Skin epidermis (tissue), 12 donors: ENCODE measurements around the gene SH3PXD2A.
"Not testable (repeated sequence)": the region's sequence is repeated elsewhere in the genome, so short reads cannot be mapped to it uniquely, and the experiment has no call there.

Source experiments
- H3K27ac ChIP-seq, 21 experiments: fragments of 200-600 bp; sonication (generic) in 11 of 21; one replicate each; pipeline ENCODE4 v1.5.0; 2020; ENCODE audit warnings: mild to moderate bottlenecking in 3 of 21, inconsistent platforms in 2 of 21, moderate library complexity in 2 of 21
- H3K4me3 ChIP-seq, 7 experiments: fragments of 200-600 bp; sonication (generic) in 2 of 7; one replicate each; pipeline ENCODE4 v1.5.0; 2020; ENCODE audit warnings: inconsistent platforms in 2 of 7, mild to moderate bottlenecking in 2 of 7, moderate library complexity in 1 of 7

The SH3PXD2A gene

DNA sequence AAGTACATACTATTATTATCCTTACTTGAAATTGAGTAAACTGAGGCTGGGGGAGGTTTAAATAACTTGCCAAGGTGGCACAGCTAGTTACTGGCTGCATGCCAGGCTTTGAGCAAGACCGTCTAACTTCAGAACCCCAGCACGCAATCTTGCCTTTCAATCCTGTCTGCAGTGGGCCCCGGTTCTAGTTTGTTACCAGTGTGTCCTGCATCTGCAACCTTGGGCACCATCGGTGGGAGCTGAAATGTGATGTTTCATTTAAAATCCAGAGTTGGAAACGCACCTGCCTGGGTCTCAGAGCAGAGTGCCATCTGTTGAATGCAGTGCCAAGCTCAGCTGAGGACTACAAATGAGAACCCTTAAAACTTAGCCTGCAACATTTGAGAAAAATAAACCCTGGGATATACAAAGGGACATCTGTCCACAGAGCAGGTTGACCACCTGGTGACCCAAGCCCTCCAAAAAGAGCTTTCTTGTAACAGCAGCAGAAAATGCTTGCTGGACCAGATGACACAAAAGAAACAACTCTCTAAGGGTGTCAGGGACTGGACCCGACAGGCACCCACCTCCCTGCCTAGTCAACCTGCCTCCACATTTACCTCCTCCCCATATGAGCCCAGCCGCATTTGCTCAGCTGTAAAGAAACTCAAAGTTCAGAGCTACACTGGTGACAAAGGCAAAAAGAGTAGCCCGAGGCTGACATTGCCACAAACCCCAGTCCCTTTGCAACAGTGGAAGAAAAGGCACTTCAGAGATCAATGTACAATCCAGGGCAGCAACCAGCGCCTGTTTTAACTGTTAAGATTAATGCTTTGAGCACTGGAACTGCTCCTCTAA, 1.7 kb downstream of the SH3PXD2A start:
- peak overlapping the region in 16 of 21 experiments; percentile 14 to 90 (median 80) for H3K27ac ChIP-seq
- peak overlapping the region; percentile 52 to 69 (median 60) for H3K4me3 ChIP-seq

DNA sequence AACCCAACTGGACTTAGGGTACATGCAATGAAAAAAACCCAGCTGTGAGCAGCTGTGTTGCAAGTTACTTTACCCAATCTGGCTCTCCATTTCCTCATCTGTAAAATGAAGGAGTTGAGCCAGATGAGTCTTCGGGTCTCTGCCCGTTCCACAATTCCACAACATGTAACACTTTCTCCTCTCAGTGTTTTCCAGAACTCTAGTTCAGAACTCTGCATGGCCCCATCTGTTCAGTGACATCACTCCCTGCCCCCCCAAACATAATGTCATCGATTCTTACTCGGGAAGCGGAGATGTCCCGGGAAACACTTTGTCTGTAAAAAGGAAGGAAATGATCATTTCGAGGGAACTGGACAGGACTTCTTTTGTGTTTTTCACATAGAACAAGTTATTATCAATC, 2.5 kb downstream of the SH3PXD2A start:
- peak overlapping the region in 3 of 7 experiments; percentile 52 to 62 (median 53) for H3K4me3 ChIP-seq
- H3K27ac ChIP-seq, result peak overlapping the region in 14 of 21 experiments; percentile 7 to 90 (median 55)

GRCh38 chr10:103852189-103852711, 3.1 kb downstream of the SH3PXD2A start:
- H3K27ac ChIP-seq, result peak overlapping the region in 16 of 21 experiments; percentile 4 to 90 (median 49)
- peak overlapping the region in 3 of 7 experiments; percentile 52 to 62 (median 53) for H3K4me3 ChIP-seq

DNA sequence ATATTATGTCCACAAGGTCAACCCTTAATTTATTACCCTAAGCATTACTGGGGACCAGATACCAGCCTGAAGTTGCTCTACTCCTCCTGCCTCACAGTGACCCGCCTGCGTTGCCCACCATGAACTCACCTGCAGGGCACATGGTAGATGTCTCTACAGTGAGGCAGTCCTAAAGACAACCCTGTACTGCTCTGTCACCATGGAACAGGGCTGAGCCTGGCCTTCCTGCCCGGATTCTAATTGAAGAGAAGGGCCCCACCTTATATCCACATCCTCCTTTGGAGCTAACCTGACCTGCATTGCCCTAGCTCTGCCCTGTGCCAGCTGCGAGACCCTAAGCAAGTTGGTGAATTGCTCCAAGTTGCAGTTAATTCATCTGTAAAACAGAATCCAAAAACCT, 4.1 kb downstream of the SH3PXD2A start:
- peak overlapping the region in 9 of 21 experiments; percentile 4 to 82 (median 76) for H3K27ac ChIP-seq
- no peak overlapping the region for H3K4me3 ChIP-seq

GRCh38 chr10:103850572-103850895, 4.8 kb downstream of the SH3PXD2A start:
- Histone ChIP-seq H3K4me3 (no peak overlapping the region), H3K27ac (peak overlapping the region in 18 of 21 experiments; percentile 4 to 82 (median 56))

DNA sequence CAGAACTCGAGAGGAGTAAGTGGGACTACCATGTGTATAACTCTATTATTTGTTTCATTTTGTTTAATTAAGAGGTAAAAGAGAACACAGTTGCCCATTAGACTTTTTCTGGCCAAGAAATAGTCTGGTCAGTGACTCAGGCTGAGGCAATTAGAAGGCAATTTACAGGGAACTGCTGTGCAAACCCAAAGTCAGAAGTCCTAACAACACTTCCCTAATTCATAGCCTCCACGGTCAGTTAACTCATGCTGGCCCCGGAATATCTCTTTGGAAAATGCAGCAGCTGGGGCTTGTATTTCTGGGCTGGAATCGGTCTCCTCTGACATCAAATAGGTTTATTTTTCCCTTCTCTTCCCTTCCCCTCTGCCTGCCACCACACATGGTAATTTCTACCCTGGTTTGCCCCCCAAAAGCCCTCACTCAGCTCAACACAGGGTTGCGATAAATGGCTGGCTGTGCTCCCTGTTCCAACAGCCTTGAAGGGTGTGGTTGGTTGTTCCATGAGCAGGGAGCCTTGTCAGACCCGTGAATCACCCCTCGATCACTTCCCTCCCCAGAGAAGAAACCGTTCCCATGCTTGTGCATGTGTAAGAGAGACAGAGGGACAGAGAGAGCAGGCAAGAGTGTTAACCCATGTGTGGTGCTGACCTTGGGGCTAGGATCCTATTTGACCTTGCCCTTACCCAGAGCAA, 5.3 kb downstream of the SH3PXD2A start:
- Histone ChIP-seq H3K27ac (peak overlapping the region in 19 of 21 experiments; percentile 14 to 82 (median 67)), H3K4me3 (no peak overlapping the region)

DNA sequence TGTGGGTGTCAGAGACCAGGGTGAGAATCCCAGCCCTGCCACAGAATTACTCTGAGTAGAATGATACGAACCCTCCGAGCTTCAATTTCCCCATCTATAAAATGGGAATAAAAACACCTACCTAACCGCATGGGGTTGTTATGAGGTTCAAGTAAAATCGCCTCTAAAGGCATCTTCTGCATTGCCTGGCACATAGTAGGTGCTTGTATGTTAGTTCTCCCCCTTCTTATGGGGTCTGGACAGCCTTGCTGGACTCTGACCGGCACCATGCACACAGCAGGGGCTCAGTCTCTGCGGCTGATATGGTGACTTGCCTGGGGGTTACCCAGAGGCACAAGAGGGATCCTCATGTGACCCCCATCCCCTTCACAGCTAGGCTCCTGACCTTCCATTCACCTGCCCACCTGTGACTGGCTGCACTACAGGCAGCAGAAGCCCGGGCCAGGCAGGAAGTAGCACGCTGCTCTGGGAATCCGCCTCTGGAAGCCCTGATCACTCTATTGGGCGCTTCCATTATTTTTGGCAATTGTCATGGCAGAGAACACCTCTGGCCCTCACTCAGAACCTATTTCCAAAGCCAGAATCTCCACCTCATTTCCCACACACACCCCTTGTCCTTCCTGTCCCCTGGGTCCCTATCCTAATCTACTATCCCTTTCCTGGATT, 6.0 kb downstream of the SH3PXD2A start:
- peak overlapping the region in 15 of 21 experiments; percentile 14 to 82 (median 68) for H3K27ac ChIP-seq
- no peak overlapping the region for H3K4me3 ChIP-seq

DNA sequence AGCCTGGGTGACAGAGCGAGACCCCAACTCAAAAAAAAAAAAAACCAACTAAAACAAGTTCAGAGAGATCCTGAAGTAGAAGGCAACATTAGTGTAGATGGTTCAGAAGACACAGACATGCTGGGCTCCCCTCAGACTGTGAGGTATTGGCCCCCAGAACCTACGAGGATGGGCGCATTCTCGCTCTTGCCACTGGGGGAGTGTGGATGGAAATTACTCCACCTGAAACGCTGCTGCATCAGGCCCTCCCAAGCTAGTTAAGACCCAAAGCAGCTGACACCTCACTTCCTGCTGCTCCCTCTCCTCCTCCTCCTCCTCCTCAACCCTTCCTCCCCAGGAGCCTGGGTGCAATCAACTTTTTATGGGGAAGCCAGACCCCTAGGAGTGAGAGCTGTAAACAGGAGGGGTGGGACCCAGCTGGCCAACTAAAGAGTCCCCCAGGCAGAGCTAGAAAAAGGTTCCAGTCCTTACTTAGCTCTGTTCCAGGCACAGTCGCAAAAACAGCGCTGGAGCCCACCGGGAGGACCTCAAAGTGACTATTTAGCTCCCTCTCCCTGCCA, 7.4 kb downstream of the SH3PXD2A start:
- H3K27ac ChIP-seq, result no peak overlapping the region
- no peak overlapping the region for H3K4me3 ChIP-seq

DNA sequence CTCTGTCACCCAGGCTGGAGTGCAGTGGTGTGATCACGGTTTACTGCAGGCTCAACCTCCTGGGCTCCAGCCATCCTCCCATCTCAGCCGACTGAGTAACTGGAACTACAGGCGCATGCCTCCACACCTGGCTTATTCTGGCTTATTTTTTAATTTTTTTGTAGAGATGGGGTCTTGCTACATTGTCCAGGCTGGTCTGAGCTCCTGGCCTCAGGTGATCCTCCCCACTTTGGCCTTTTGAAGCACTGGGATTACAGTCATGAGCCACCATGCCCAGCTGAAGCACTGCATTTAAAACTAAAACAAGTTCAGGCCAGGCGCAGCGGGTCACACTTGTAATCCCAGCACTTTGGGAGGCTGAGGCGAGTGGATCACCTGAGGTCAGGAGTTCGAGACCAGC, 8.0 kb downstream of the SH3PXD2A start:
- Histone ChIP-seq H3K27ac (no peak overlapping the region), H3K4me3 (no peak overlapping the region)

- peak overlapping the region in 3 of 21 experiments; percentile 15 to 54 (median 44) for H3K27ac ChIP-seq
- H3K4me3 ChIP-seq, result no peak overlapping the region
These were observed 9.4 kb downstream of the SH3PXD2A start for GRCh38 chr10:103845972-103846371.

- peak overlapping the region in 2 of 21 experiments; percentile 44 to 54 for H3K27ac ChIP-seq
- H3K4me3 ChIP-seq, result not testable (repeated sequence)
These were observed 10.0 kb downstream of the SH3PXD2A start for GRCh38 chr10:103845346-103845745.

DNA sequence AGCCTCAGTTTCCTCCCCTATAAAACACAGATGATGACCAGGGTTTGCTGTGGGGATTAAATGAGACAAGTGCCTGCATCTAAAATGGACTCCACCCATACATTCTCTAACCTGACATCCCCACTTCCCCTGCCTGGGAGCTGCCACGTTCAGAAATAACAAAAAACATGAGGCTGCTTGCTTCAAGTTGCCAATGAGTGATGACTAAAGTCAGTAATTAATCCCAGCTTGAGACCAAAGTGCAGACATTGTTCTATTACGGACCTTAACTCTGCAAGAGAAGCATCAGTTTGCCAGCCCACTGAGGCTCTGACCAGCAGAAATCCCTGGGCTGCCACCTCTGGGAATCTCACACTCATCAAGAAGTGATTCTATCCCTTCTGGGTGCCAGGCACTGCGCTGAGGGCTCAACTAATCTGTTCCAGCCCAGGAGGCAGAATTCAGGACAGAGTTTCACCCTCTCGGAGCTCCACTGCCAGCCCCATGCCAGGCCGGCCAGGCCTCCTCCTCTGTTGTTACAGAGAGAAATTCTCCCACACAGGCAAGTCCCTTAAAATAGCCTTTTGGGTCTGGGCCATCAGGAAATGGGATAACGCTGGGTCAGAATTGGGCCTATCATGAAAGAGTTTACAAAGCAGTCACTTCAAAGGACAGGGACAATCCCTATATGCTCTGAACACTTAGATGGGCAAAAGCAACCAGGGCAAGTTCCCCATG, 11.4 kb downstream of the SH3PXD2A start:
- H3K27ac ChIP-seq, result peak overlapping the region in 18 of 21 experiments; percentile 0 to 83 (median 56)
- no peak overlapping the region for H3K4me3 ChIP-seq

DNA sequence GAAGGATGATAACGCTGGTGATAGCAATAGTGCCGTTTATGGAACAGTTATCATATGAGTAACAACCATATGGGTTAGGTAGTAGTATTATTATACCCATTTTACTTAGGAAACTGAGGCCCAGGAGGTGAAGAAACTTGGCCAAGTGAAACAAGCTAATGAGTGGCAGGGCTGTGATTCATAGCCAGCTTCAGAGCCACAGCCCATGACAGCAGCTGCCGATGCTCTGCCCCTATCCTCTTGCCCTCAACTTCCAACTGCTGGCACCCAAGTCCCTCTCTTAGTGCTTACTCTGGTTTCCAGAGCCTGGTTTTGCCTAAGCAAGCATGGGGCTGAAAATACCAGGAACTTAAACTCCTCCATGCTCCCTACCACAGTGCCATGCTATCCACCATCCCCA, 12.3 kb downstream of the SH3PXD2A start:
- no peak overlapping the region for H3K4me3 ChIP-seq
- peak overlapping the region in 7 of 21 experiments; percentile 0 to 71 (median 52) for H3K27ac ChIP-seq

- Histone ChIP-seq H3K27ac (no peak overlapping the region), H3K4me3 (no peak overlapping the region)
These were observed 12.8 kb downstream of the SH3PXD2A start for GRCh38 chr10:103842605-103843004.

GRCh38 chr10:103841519-103841918, 13.9 kb downstream of the SH3PXD2A start:
- H3K27ac ChIP-seq, result no peak overlapping the region
- no peak overlapping the region for H3K4me3 ChIP-seq

DNA sequence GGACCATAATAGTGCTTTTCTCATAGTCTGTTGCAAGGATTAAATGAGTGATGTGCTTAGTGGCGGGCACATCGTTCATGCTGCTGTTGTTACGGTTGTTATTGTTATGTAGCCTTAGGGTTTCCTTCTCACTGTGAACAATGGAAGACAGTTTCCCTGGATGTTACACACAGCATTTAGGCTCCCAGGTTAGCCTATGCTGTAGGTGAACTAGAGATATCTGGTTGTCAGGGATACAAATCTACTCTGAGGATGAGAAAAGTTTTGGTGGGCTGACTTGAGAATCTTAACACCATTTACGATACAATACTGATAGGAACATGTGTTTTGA, 14.7 kb downstream of the SH3PXD2A start:
- Histone ChIP-seq H3K27ac (no peak overlapping the region), H3K4me3 (no peak overlapping the region)

- no peak overlapping the region for H3K4me3 ChIP-seq
These were observed 15.3 kb downstream of the SH3PXD2A start for GRCh38 chr10:103839872-103840739.

GRCh38 chr10:103839519-103839871, 15.9 kb downstream of the SH3PXD2A start:
- Histone ChIP-seq H3K4me3 (no peak overlapping the region), H3K27ac (peak overlapping the region in 3 of 21 experiments; percentile 16 to 26 (median 21))

More at GRCh38 chr10:103839872-103840739, 15.3 kb downstream of the SH3PXD2A start:
- H3K27ac ChIP-seq, result peak overlapping the region in 3 of 21 experiments; percentile 16 to 26 (median 21)
